Measurements from ENCODE around the gene NTN1. TPM values are rescaled to one million over a fixed set of nuclear protein-coding genes. Genes with fewer than 3 reads are reported as not detected.

The NTN1 gene
- total RNA-seq, 4 donors from 2014 or later, result 3.3 to 19.2 (median 10.4) TPM

GRCh38 chr17:9244066-9245052 is 223.0 kb downstream of the NTN1 start:
- Histone ChIP-seq H3K4me1 (peaks cover 0 to 6% of the 10 kb centered on the region in 2 donors), H3K36me3 (no peaks in the 10 kb centered on the region), H3K27ac (peak overlapping the region; percentile 97 to 98), H3K9me3 (no peaks in the 10 kb centered on the region), H3K4me3 (no peak overlapping the region), H3K27me3 (no peaks in the 10 kb centered on the region)
- DNase-seq, result peak; percentile 60 to 63
- intact Hi-C loops (cut with DNase I; ENCODE audit: low total_unique reads), result no loop called here
- TF ChIP-seq POLR2A (IDR thresholded peaks at IDR 0.05), result no peak
- no peak for TF ChIP-seq CTCF (IDR thresholded peaks at IDR 0.05)

- no peak for TF ChIP-seq CTCF (IDR thresholded peaks at IDR 0.05)
- no peak for TF ChIP-seq POLR2A (IDR thresholded peaks at IDR 0.05)
- Histone ChIP-seq H3K27me3 (no peaks in the 10 kb centered on the region), H3K36me3 (no peaks in the 10 kb centered on the region), H3K4me1 (no peaks in the 10 kb centered on the region), H3K27ac (no peak overlapping the region), H3K4me3 (no peak overlapping the region), H3K9me3 (no peaks in the 10 kb centered on the region)
- no peak for DNase-seq
- intact Hi-C loops (cut with DNase I; ENCODE audit: low total_unique reads), result no loop called here
Measured at GRCh38 chr17:9247401-9247938, 226.2 kb downstream of the NTN1 start.

GRCh38 chr17:9249245-9249953 is 228.1 kb downstream of the NTN1 start:
- intact Hi-C loops (cut with DNase I; ENCODE audit: low total_unique reads), result no loop called here
- DNase-seq, result no peak
- H3K27me3 ChIP-seq, result no peaks in the 10 kb centered on the region
- H3K4me1 ChIP-seq, result no peaks in the 10 kb centered on the region
- no peak overlapping the region for H3K27ac ChIP-seq
- TF ChIP-seq POLR2A (IDR thresholded peaks at IDR 0.05) (no peak), CTCF (IDR thresholded peaks at IDR 0.05) (no peak)
- H3K9me3 ChIP-seq, result no peaks in the 10 kb centered on the region
- no peaks in the 10 kb centered on the region for H3K36me3 ChIP-seq
- no peak overlapping the region for H3K4me3 ChIP-seq

- TF ChIP-seq CTCF (IDR thresholded peaks at IDR 0.05), result no peak
- no peak for TF ChIP-seq POLR2A (IDR thresholded peaks at IDR 0.05)
- no peak for DNase-seq
- no peaks in the 10 kb centered on the region for H3K27me3 ChIP-seq
- intact Hi-C loops (cut with DNase I; ENCODE audit: low total_unique reads), result no loop called here
- no peaks in the 10 kb centered on the region for H3K36me3 ChIP-seq
- no peak overlapping the region for H3K4me3 ChIP-seq
- no peak overlapping the region for H3K27ac ChIP-seq
- no peaks in the 10 kb centered on the region for H3K9me3 ChIP-seq
- H3K4me1 ChIP-seq, result no peaks in the 10 kb centered on the region
Measured at GRCh38 chr17:9251273-9251672, 230.0 kb downstream of the NTN1 start.

Data from uterus (tissue), 4 donors.